HL-60 (cell line): Measurements from ENCODE around the gene DPH1.

Experiments used
- DNase-seq, 2 experiments: peaks; one replicate each; pipeline ENCODE4 v3.0.0-alpha.2; 2010 to 2020; ENCODE audit warnings: low read depth in 1 of 2, low spot score in 1 of 2
- H3K27ac ChIP-seq: fragments of 250-450 bp; sonication (Bioruptor Pico); replicated peaks from 2 replicates; pipeline ENCODE4 v1.5.1; 2020; ENCODE audit warnings: mild to moderate bottlenecking, moderate library complexity
- H3K27me3 ChIP-seq: fragments of 250-450 bp; sonication (Bioruptor Pico); 2 replicates; pipeline ENCODE4 v1.5.1; 2021; ENCODE audit warnings: mild to moderate bottlenecking, moderate library complexity; ENCODE audit not compliant: insufficient read depth, poor library complexity, severe bottlenecking
- H3K4me3 ChIP-seq: replicated peaks from 2 replicates; pipeline ENCODE4 v1.5.1; 2011; ENCODE audit warnings: mild to moderate bottlenecking, control low read depth, low read length; ENCODE audit not compliant: insufficient read depth
- CTCF ChIP-seq: IDR thresholded peaks from one replicate; pipeline ENCODE4 v1.5.1; 2011; ENCODE audit warnings: low read length, control low read depth, inconsistent platforms; ENCODE audit not compliant: insufficient read depth
- GABPA ChIP-seq: IDR thresholded peaks from 2 replicates; pipeline ENCODE4 v1.6.1; 2012; ENCODE audit warnings: low read depth
- POLR2AphosphoS5 ChIP-seq: IDR thresholded peaks from 2 replicates; pipeline ENCODE4 v1.6.1; 2012; ENCODE audit warnings: low read depth
- SPI1 ChIP-seq: IDR thresholded peaks from 2 replicates; pipeline ENCODE4 v1.6.1; 2012; ENCODE audit warnings: low read depth, mild to moderate bottlenecking, borderline replicate concordance
- TF ChIP-seq, protein P1 (sequence below): IDR thresholded peaks from 2 replicates; pipeline ENCODE4 v1.6.1; 2012; ENCODE audit warnings: low read depth; ENCODE audit not compliant: insufficient replicate concordance

The DPH1 gene

DNA sequence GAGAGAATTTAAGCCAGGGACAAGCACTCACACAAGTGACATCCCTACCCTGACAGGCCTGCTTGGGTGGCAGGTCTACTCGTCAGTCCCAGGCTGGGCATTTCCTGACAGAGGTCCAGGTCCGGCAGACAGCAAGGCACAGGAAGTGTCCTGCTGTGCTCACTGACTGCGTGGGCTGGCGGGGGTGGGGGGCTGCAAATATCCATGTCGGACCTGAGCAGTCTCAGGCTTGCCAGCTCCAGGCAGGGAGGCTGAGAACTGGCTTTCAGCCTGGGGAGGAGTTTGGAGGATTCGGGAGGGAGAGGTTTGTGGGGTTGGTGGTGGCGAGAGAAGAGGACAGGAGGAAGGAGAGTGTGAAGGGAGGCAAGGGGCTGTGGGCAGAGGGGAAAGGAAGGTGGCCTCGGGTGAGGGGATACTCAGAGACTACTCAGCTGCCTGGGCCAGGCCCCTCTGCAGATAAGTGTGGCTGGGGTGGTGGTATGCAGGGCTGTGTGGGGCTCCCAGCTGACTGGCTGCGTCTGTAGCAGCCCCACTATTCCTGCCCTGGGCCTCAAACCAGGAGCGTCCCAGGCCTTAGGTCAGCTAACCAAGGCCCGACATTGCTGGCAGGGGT, 32.7 kb downstream of the DPH1 start:
- no peak for TF ChIP-seq GABPA
- TF ChIP-seq POLR2AphosphoS5 = no peak
- no peak for TF ChIP-seq CTCF
- TF ChIP-seq SPI1 = no peak
- TF ChIP-seq, protein P1, sequence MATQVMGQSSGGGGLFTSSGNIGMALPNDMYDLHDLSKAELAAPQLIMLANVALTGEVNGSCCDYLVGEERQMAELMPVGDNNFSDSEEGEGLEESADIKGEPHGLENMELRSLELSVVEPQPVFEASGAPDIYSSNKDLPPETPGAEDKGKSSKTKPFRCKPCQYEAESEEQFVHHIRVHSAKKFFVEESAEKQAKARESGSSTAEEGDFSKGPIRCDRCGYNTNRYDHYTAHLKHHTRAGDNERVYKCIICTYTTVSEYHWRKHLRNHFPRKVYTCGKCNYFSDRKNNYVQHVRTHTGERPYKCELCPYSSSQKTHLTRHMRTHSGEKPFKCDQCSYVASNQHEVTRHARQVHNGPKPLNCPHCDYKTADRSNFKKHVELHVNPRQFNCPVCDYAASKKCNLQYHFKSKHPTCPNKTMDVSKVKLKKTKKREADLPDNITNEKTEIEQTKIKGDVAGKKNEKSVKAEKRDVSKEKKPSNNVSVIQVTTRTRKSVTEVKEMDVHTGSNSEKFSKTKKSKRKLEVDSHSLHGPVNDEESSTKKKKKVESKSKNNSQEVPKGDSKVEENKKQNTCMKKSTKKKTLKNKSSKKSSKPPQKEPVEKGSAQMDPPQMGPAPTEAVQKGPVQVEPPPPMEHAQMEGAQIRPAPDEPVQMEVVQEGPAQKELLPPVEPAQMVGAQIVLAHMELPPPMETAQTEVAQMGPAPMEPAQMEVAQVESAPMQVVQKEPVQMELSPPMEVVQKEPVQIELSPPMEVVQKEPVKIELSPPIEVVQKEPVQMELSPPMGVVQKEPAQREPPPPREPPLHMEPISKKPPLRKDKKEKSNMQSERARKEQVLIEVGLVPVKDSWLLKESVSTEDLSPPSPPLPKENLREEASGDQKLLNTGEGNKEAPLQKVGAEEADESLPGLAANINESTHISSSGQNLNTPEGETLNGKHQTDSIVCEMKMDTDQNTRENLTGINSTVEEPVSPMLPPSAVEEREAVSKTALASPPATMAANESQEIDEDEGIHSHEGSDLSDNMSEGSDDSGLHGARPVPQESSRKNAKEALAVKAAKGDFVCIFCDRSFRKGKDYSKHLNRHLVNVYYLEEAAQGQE = no peak
- Histone ChIP-seq H3K27me3 (no peaks in the 10 kb centered on the region), H3K27ac (no peak overlapping the region), H3K4me3 (no peak overlapping the region)
- no peak for DNase-seq

- Histone ChIP-seq H3K4me3 (no peak overlapping the region), H3K27ac (no peak overlapping the region)
Observed at GRCh38 chr17:2063261-2064146, 33.6 kb downstream of the DPH1 start.

GRCh38 chr17:2064147-2064489, 34.2 kb downstream of the DPH1 start:
- TF ChIP-seq POLR2AphosphoS5 (no peak), SPI1 (no peak), GABPA (no peak), CTCF (no peak)
- TF ChIP-seq, protein P1 = no peak

More at GRCh38 chr17:2063261-2064146, 33.6 kb downstream of the DPH1 start:
- TF ChIP-seq CTCF (no peak), GABPA (no peak), POLR2AphosphoS5 (no peak), SPI1 (no peak)
- TF ChIP-seq, protein P1 = no peak
- no peak for DNase-seq
- H3K27me3 ChIP-seq = no peaks in the 10 kb centered on the region

More at GRCh38 chr17:2064147-2064489, 34.2 kb downstream of the DPH1 start:
- no peaks in the 10 kb centered on the region for H3K27me3 ChIP-seq
- H3K27ac ChIP-seq = no peak overlapping the region
- DNase-seq = no peak
- no peak overlapping the region for H3K4me3 ChIP-seq
